GM08714 (cell line): ENCODE data around the gene CD4.

ENCODE experiments used
- H3K4me3 ChIP-seq: fragments of 200-500 bp; sonication (Bioruptor generic); 2 replicates; pipeline ENCODE4 v1.5.1; 2014; ENCODE audit warnings: mild to moderate bottlenecking, low read length, inconsistent platforms
- ZNF274 ChIP-seq: IDR thresholded peaks from 2 replicates; pipeline ENCODE4 v1.6.1; 2012; ENCODE audit warnings: mild to moderate bottlenecking, low read depth, low read length

The CD4 gene

DNA sequence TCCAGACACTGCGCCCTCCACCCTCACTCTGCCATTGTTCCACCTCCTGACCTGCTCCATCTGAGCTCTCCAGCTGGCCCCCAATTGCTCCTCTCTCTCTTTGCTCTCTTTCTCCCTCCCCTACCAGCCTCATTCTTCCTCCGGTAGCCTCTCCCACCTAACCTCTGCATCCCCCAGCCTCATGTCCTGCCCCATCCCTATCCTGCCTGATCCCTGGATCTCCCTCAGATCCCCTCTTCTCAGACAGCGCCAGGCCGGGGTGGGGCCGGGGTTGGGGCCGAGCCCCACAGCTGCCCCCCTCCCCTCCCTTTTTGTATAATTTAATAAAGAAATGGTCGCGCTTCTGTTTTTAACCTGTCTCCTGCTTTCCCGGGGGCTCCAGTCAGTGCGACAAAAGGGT, 18.7 kb upstream of the CD4 start:
- H3K4me3 ChIP-seq, result no peak overlapping the region
- no peak for TF ChIP-seq ZNF274

DNA sequence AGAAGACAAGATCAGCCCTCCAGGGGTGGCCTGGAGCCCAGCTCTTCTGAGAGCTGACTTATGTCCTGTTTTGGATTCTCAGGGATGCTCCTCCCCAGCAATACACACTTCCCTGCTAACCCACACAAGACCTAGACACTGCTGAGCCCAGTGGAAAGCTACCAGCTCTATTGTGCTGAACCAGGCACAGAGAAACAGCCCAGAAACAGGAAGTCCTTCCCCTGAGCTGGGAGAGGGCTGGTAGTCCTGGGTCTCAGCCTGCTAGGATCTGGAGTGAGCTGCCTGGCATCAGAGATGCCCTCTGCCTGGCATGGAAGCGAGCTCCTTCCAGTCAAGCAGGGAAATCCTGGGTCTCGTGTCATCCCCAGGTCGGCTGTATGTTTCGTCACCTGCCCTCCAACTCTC, 18.2 kb upstream of the CD4 start:
- H3K4me3 ChIP-seq, result no peak overlapping the region
- TF ChIP-seq ZNF274, result no peak

DNA sequence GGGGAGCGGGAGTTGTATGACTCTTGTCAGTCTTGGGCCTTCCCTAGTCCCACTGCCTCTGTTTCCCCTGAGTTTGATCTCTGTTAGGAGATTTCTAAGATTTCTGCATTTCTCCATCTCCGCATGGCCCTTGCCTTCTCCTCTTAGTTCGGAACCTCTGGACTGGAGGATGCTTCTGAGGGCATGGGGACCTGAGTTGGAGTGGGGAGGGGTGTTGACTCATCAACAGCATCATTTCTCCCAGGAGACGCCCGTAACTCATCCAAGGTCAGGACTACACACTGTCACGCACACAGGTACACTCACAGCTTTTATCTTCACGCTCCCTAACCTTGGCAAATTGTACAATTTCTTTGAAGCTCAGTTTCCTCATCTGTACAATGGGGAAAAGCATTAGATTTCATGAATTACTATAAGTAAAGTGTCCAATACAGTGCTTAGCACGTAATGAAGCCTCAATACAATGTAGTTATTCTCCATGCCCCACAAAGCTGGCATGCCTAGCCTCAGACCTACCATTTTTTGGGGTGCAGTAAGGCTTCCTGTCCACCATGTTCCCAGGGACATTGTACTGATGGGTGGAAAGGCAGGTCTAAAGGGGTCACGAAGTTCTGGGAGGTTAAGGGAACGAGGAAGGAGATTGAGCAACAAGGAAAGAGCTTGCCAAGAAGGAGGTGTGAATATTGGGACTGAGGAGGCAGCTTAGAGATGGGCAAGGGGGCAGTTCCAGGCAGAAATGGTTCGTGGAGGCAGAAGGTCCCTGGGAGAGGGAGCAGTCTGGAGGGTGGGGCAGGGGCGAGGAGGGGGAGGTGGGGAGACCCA, 17.6 kb upstream of the CD4 start:
- no peak for TF ChIP-seq ZNF274
- H3K4me3 ChIP-seq, result no peak overlapping the region

DNA sequence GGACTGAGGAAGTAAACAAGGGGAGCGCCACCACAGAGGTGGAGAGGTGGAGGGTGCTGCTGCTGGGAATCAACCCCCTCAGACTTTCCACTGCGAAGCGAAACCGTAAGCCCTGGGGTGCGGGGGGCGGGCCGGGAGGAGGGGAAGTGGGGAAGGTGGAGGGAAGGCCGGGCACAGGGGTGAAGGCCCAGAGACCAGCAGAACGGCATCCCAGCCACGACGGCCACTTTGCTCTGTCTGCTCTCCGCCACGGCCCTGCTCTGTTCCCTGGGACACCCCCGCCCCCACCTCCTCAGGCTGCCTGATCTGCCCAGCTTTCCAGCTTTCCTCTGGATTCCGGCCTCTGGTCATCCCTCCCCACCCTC, 17.0 kb upstream of the CD4 start, which contains the start of gene LAG3:
TSS of gene LAG3 (plus strand) at position 190 of the 365 bp plus-strand sequence. CDS start 333 bp downstream, outside the sequence.
- TF ChIP-seq ZNF274, result no peak
- no peak within 1 kb of the TSS for H3K4me3 ChIP-seq

DNA sequence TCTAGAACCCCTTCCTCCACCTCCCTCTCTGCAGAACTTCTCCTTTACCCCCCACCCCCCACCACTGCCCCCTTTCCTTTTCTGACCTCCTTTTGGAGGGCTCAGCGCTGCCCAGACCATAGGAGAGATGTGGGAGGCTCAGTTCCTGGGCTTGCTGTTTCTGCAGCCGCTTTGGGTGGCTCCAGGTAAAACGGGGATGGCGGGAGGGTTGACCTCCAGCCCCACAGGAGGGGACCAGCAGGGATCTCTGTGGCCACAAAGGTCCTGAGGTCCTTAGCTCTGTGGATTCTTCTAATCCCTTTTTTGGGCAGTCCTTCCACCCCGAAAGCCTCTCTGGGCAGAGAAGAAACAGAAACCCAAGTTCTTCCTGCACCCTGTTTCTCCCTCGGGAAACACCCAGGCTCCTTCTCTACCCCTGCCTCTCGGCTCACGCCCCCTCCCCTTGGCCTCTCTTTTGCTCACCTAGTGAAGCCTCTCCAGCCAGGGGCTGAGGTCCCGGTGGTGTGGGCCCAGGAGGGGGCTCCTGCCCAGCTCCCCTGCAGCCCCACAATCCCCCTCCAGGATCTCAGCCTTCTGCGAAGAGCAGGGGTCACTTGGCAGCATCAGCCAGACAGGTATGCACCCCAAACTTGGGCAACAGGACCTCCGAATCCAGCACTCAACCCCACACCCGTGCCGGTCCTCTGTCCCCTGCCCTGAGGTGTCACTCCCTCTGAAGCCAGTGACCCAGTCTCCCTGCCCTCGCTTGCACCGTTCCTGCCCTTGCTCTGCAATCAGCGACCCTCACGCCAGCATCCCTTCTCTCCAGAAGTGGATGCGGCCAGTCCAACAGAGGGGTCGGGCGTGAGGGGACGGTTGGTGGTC, 16.4 kb upstream of the CD4 start:
- TF ChIP-seq ZNF274, result no peak
- no peak overlapping the region for H3K4me3 ChIP-seq

DNA sequence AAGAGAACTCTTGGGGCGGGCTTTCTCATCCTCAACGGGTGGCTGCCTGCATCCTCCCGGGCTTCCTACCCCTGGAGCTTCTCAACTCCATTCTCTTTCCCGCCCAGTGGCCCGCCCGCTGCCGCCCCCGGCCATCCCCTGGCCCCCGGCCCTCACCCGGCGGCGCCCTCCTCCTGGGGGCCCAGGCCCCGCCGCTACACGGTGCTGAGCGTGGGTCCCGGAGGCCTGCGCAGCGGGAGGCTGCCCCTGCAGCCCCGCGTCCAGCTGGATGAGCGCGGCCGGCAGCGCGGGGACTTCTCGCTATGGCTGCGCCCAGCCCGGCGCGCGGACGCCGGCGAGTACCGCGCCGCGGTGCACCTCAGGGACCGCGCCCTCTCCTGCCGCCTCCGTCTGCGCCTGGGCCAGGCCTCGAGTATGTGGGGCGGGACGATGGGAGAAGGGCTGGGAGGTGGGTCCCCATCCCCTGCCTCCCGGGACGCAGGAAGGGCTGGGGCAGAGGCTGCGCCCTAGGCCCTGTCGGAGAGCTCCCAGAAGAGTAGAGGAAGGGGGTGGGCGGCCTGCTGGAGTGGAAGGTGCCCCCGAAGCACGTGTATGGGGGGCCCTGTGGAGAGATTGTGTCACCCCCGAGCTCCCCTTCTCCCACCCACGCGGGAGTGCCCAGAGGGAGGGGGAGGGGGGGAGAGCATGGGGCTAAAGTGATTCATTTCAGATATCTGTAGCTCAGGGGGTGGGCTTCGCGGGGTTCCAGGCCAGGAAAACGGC, 15.6 kb upstream of the CD4 start:
- H3K4me3 ChIP-seq, result no peak overlapping the region
- TF ChIP-seq ZNF274, result no peak

DNA sequence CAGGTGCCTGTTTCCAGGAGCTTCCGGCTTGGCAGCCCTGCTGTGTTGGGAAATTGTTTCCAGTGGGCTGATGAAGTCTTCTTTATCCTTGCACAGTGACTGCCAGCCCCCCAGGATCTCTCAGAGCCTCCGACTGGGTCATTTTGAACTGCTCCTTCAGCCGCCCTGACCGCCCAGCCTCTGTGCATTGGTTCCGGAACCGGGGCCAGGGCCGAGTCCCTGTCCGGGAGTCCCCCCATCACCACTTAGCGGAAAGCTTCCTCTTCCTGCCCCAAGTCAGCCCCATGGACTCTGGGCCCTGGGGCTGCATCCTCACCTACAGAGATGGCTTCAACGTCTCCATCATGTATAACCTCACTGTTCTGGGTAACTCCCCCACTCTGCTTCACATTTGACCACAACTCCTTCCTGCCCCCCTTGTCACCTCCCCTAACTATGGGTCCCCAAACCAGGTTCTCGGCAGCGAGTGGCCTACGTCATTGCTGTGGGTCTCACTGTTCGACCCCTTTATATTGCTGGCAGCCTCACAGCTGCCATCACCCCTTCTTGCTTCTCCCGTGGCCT, 14.7 kb upstream of the CD4 start:
- TF ChIP-seq ZNF274, result no peak
- no peak overlapping the region for H3K4me3 ChIP-seq

DNA sequence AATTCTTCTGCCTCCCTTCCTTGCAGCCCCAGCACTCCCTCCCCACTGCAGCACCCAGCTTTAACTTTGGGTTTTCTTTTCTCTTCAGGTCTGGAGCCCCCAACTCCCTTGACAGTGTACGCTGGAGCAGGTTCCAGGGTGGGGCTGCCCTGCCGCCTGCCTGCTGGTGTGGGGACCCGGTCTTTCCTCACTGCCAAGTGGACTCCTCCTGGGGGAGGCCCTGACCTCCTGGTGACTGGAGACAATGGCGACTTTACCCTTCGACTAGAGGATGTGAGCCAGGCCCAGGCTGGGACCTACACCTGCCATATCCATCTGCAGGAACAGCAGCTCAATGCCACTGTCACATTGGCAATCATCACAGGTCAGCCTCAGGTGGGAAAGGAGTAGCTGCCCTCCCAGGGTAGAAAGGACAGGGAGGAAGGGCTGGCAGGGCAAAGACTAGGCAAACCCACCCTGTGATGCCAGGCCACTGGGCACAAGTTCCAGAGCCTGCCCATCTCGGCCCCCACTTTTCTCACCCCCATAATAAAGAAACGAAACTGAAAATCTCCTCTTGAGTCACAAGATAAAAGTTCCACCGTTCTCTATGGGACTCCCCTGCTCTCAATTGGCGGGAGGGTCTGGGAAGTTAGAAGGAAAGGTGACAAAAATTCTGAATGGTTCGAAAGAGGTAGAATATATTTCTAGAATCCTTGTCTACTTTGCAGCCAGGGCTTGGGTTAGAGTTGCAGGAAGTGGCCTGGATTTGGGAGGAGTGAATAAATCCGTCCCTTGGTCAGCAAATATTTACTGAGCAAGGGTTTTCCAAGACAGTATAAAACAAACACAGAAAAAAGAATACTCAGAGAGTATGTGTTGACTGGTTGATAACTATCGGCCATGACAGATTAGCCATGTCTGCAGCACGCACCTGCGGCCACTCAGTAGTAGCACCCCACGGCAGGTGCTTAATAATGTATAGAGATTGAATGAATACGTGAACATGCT, 13.8 kb upstream of the CD4 start:
- H3K4me3 ChIP-seq, result no peak overlapping the region
- TF ChIP-seq ZNF274, result no peak

DNA sequence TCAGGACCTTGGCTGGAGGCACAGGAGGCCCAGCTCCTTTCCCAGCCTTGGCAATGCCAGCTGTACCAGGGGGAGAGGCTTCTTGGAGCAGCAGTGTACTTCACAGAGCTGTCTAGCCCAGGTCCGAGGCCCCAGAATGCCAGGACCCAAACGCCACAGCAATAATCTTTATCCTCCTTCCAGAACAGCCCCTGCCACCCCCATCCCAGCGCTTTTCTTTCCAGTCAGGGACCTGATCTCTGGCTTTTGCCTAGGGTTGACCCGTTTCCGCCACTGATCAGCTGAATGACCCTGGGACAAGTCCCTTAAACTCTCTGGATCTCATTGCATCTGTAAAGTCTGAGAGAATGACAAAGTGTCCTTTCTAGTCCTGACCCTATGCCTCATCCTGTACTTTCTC, 11.9 kb upstream of the CD4 start:
- H3K4me3 ChIP-seq, result no peak overlapping the region
- no peak for TF ChIP-seq ZNF274

DNA sequence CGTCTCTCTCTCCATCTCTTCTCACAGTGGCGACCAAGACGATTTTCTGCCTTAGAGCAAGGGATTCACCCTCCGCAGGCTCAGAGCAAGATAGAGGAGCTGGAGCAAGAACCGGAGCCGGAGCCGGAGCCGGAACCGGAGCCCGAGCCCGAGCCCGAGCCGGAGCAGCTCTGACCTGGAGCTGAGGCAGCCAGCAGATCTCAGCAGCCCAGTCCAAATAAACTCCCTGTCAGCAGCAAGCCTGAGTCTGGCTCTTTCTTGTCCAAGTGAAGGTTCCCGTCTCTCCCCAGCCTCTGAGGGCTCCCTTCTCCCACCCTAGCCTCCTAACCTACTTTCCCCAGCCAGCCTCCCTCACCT, 11.1 kb upstream of the CD4 start:
- no peak for TF ChIP-seq ZNF274
- peak overlapping the region; percentile 2; the same call in 1 of the 2 replicates for H3K4me3 ChIP-seq

DNA sequence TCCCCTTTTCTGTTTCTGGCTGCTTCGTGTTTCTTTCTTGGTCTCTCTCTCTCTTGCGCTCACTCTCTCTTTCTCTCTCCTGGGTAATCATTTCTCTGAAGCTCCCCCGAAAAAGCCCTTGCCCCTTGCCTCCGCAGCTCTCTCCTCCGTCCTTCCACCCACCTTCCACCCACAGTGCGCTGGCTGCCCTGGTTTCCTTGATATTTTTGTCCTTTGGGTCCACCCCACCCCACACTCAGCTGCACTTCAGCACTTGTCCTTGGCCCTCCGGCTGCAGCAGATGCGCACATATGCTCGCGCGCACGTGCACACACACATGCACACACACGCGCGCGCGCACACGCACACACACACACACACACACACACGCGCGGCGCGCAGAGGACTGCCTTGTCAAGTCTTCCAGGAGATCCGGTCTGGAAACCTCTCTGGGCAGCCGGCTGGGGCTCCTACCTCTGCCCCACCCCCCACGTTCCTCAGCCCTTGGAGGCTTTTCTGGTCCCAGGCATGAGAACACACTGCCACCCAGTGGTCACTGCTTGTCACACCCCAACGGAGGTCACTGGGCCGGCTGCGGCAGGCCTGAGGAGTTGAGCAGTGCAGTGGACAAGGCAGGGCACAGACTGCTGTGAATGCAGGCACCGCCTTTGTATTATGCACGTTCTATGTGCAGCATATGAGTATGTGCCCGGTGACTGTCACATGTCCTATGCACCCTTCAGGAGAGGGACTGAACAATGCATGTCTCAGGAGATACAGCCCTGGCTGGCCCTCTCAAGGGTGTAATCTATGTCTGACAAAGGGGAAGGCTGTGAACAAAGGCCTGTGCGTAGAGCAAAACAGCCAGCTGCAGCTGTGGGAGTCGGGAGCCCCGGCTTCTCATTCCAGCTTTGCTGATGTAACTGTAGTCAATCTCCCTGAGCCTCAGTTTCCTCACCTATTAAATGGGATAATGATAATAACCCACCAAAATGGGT, 10.5 kb upstream of the CD4 start:
- peak overlapping the region; percentile 2; the same call in 1 of the 2 replicates for H3K4me3 ChIP-seq
- TF ChIP-seq ZNF274, result no peak

DNA sequence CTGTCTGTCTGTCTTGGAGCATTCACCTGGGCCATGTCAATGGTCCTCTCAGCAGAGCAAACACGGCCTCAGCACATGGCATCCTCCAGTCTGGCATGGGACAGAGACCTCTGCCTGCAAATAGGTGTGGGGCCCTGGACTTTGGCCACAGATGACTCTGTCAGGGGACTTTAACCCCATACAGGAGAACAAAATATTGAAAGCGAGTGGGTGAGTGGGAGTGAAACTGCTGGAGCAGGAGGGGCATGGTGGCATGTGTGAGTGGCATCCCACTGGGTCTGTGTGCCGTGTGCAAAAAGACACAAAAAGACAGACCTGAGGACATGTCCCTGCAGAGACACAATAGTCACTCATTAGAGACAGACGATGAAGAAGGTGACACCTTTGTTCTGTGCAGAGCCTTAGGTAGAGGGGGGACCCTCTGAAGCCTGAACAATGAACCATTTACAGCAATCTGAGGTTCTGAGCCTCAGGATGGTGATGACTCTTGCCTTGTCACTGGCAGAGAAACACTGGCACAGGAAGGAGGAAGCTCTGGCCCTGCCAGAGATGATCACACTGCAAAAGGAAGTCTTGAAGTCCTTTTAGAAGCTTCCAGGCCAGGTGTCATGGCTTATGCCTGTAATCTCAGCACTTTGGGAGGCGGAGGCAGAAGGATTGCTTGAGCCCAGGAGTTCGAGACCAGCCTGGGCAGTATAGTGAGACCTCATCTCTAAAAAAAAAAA, 9.5 kb upstream of the CD4 start:
- H3K4me3 ChIP-seq, result no peak overlapping the region
- TF ChIP-seq ZNF274, result no peak
